22Rv1 (cell line): ENCODE data around the gene EGR1.
"Not testable (repeated sequence)": the region's sequence is repeated elsewhere in the genome, so short reads cannot be mapped to it uniquely, and the experiment has no call there.

Experiments used
- H3K27ac ChIP-seq: fragments of 450-650 bp; 2 replicates; pipeline ENCODE4 v1.5.1; 2017
- CTCF ChIP-seq: fragments of 450-650 bp; IDR thresholded peaks from 2 replicates; pipeline ENCODE4 v1.5.1; 2017; ENCODE audit warnings: mild to moderate bottlenecking
- ZFX ChIP-seq: fragments of 450-650 bp; IDR thresholded peaks from 2 replicates; pipeline ENCODE4 v1.6.1; 2017; ENCODE audit warnings: antibody characterized with exemption, borderline replicate concordance

The EGR1 gene

GRCh38 chr5:138503487-138504270, 38.4 kb downstream of the EGR1 start:
- H3K27ac ChIP-seq, result peak overlapping the region; percentile 55
- TF ChIP-seq ZFX, result no peak
- TF ChIP-seq CTCF, result peak; percentile 82

DNA sequence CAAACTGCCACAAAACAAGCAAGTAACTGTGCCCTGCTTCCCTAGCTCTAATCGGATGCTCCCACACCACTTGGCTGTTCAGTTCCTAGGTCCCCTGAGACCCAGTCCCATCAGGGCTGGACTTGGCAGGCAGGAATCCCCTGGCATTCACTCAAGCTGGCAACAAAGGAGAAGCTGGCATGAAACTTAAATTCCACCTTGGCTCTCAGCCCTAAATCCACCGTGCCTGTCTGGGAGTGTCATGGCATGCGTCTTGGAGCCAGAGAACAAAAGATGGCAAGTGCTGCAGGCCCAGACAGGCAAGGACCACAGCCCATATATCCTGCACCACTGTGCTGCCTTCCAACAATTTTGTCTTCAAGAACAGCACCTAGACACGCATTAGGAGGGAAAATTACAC, 39.5 kb downstream of the EGR1 start:
- TF ChIP-seq CTCF (no peak), ZFX (no peak)
- H3K27ac ChIP-seq, result peak overlapping the region; percentile 55

GRCh38 chr5:138506370-138507306, 41.4 kb downstream of the EGR1 start:
- TF ChIP-seq CTCF (no peak), ZFX (no peak)
- H3K27ac ChIP-seq, result no peak overlapping the region

DNA sequence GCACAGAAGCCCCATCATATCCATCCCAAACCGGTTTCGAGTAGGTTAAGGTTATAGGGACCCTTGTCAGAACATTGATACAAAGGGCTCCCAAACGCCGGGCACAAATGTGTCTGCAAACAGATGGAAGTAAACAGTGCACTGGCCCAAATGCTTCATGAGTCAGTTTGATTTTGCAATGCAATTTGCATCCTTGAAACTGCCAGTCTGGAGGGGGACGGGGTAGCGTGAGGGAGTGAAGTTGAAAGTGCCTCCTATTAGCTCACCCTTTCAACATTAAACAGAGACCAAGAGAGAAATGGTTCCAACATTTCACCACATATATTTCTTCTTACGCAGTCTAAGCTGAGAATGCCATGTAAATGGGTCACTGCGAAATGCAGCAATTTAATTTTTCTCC, 42.2 kb downstream of the EGR1 start:
- not testable (repeated sequence) for H3K27ac ChIP-seq

- no peak overlapping the region for H3K27ac ChIP-seq
- TF ChIP-seq CTCF (no peak), ZFX (no peak)
Measured at GRCh38 chr5:138508958-138509357, 43.7 kb downstream of the EGR1 start.

- TF ChIP-seq ZFX (no peak), CTCF (no peak)
Measured at GRCh38 chr5:138514021-138514420, 48.7 kb downstream of the EGR1 start.

GRCh38 chr5:138515556-138516245, 50.4 kb downstream of the EGR1 start:
- no peak overlapping the region for H3K27ac ChIP-seq
- TF ChIP-seq CTCF (no peak), ZFX (no peak)

More at GRCh38 chr5:138514021-138514420, 48.7 kb downstream of the EGR1 start:
- H3K27ac ChIP-seq, result no peak overlapping the region
